Neural cell (in vitro differentiated cells): ENCODE results near the gene HPS4. TPM values are rescaled to one million over a fixed set of nuclear protein-coding genes. Genes with fewer than 3 reads are reported as not detected.

Experiments
- H2AFZ ChIP-seq: fragments of 200-600, 300-800 bp; sonication (generic), shearing (Covaris generic); 2 replicates; pipeline ENCODE4 v1.6.0; 2014; ENCODE audit warnings: low read depth, mild to moderate bottlenecking, antibody characterized with exemption, low read length, moderate library complexity
- H3F3A ChIP-seq: fragments of 200-600 bp; shearing (Covaris generic); 2 replicates; pipeline ENCODE4 v1.6.1; 2016; ENCODE audit warnings: mild to moderate bottlenecking, moderate library complexity, mixed read lengths, antibody characterized with exemption, low read length; ENCODE audit not compliant: insufficient read depth, poor library complexity, severe bottlenecking
- H3K27ac ChIP-seq: fragments of 200-600, 300-800 bp; sonication (generic), shearing (Covaris generic); 2 replicates; pipeline ENCODE4 v1.5.1; 2014; ENCODE audit warnings: mild to moderate bottlenecking, low read length, moderate library complexity
- H3K27me3 ChIP-seq: fragments of 300-800, 200-600 bp; sonication (generic), shearing (Covaris generic); 2 replicates; pipeline ENCODE4 v1.6.0; 2014; ENCODE audit warnings: mild to moderate bottlenecking, low read depth, low read length, moderate library complexity; ENCODE audit not compliant: insufficient read depth
- H3K36me3 ChIP-seq: fragments of 300-800, 200-600 bp; sonication (generic), shearing (Covaris generic); 2 replicates; pipeline ENCODE4 v1.5.1; 2014; ENCODE audit warnings: mild to moderate bottlenecking, antibody characterized with exemption, low read length, moderate library complexity; ENCODE audit not compliant: insufficient read depth
- H3K4me2 ChIP-seq: fragments of 300-800, 200-600 bp; sonication (generic), shearing (Covaris generic); 2 replicates; pipeline ENCODE4 v1.6.0; 2014; ENCODE audit warnings: mild to moderate bottlenecking, low read length
- H3K4me3 ChIP-seq: fragments of 300-800, 200-600 bp; sonication (generic), shearing (Covaris generic); 2 replicates; pipeline ENCODE4 v1.5.1; 2014; ENCODE audit warnings: mild to moderate bottlenecking, low read length, moderate library complexity
- H3K79me2 ChIP-seq: fragments of 200-600 bp; shearing (Covaris generic); replicated peaks from 2 replicates; pipeline ENCODE4 v1.6.0; 2014; ENCODE audit warnings: mild to moderate bottlenecking, low read length, moderate library complexity; ENCODE audit not compliant: insufficient read depth
- H3K9ac ChIP-seq: fragments of 300-800, 200-600 bp; sonication (generic), shearing (Covaris generic); 2 replicates; pipeline ENCODE4 v1.6.1; 2016; ENCODE audit warnings: mild to moderate bottlenecking, low read length, mixed read lengths
- H3K9me2 ChIP-seq: fragments of 200-600 bp; shearing (Covaris generic); 2 replicates; pipeline ENCODE4 v1.6.1; 2016; ENCODE audit warnings: mild to moderate bottlenecking, low read length, mixed read lengths; ENCODE audit not compliant: insufficient read depth
- H3K9me3 ChIP-seq: fragments of 200-600, 300-800 bp; sonication (generic), shearing (Covaris generic); 2 replicates; pipeline ENCODE4 v1.6.1; 2016; ENCODE audit warnings: mild to moderate bottlenecking, mixed run types, low read length, moderate library complexity, mixed read lengths
- H4K20me1 ChIP-seq: fragments of 200-600 bp; shearing (Covaris generic); 2 replicates; pipeline ENCODE4 v1.6.1; 2016; ENCODE audit warnings: mild to moderate bottlenecking, mixed run types; ENCODE audit not compliant: insufficient read depth
- EP300 ChIP-seq: fragments of 450-650 bp; conservative IDR thresholded peaks from 2 replicates; pipeline ENCODE4 v1.6.1; 2014; ENCODE audit warnings: antibody characterized with exemption, mild to moderate bottlenecking, moderate library complexity; ENCODE audit not compliant: poor library complexity, severe bottlenecking
- EZH2 ChIP-seq: fragments of 200-600, 300-800 bp; shearing (Covaris generic), sonication (generic); IDR thresholded peaks from 2 replicates; pipeline ENCODE4 v1.6.1; 2014; ENCODE audit warnings: antibody characterized with exemption, low read length, borderline replicate concordance, mild to moderate bottlenecking; ENCODE audit not compliant: insufficient read depth, poor library complexity, severe bottlenecking
- MXI1 ChIP-seq: fragments of 450-650 bp; conservative IDR thresholded peaks from 2 replicates; pipeline ENCODE4 v1.6.1; 2014; ENCODE audit warnings: antibody characterized with exemption, mild to moderate bottlenecking; ENCODE audit not compliant: poor library complexity, severe bottlenecking
- POLR2AphosphoS5 ChIP-seq: IDR thresholded peaks from 2 replicates; pipeline ENCODE4 v1.6.1; 2012
- RAD21 ChIP-seq: fragments of 450-650 bp; conservative IDR thresholded peaks from 2 replicates; pipeline ENCODE4 v1.6.1; 2014; ENCODE audit warnings: antibody characterized with exemption, mild to moderate bottlenecking, moderate library complexity
- SMC3 ChIP-seq: fragments of 450-650 bp; conservative IDR thresholded peaks from 2 replicates; pipeline ENCODE4 v1.6.1; 2014; ENCODE audit warnings: antibody characterized with exemption, mild to moderate bottlenecking, moderate library complexity; ENCODE audit not compliant: poor library complexity
- TAF1 ChIP-seq: IDR thresholded peaks from 2 replicates; pipeline ENCODE4 v1.6.1; 2012; ENCODE audit warnings: low read depth
- polyA plus RNA-seq: library from polyadenylated mRNA; depleted of rRNA; stranded (reverse); fragments of >200 nt; gene quantifications from 2 replicates; pipeline ENCODE4 v1.2.3, GENCODE V29; 2014
- TF ChIP-seq, protein P1 (sequence below): fragments of 450-650 bp; IDR thresholded peaks from 2 replicates; pipeline ENCODE4 v1.5.1; 2014; ENCODE audit warnings: antibody characterized with exemption, mild to moderate bottlenecking, moderate library complexity; ENCODE audit not compliant: poor library complexity, severe bottlenecking
- TF ChIP-seq, protein P2 (sequence below): IDR thresholded peaks from 2 replicates; pipeline ENCODE4 v1.6.1; 2012; ENCODE audit warnings: borderline replicate concordance

The HPS4 gene
- polyA plus RNA-seq, 1 donor from 2014 or later = 54.1 TPM

DNA sequence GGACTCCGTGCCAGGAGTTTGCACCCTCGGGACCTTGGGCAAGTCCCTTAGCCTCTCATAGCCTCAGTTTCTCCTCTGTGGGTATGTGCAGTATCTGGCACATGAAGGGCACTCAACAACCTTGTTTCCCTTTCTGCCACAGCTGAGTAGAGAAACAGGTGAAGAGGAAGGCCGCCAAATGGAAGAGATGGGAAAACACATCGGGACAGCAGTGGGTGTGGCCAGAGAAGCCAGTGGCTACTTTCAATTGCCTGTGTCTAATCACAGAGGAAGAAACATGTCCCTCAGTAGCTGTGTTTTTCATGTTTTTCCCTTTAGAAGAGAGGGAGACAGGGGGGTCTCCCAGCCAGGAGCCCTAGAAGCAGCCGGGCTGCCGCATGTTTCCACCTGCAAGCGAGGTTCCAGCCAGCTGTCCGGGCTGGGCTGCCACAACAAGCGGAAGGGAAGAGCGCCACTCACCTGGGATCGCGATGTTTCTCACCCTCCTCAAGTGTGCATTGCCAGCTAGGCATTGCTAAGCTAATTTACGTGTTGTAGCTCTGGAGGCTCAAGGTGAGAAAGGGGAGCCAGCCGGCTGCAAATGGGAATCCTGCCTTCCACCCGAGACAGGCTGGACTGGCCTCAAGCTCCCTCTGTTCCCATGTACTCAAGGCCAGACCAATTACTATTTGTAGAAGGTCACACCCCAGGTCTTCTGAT is 37.9 kb downstream of the HPS4 start:
- no peak overlapping the region for H3K27ac ChIP-seq
- H3K9me3 ChIP-seq = no peaks in the 10 kb centered on the region
- no peak overlapping the region for H3K4me3 ChIP-seq
- no peak overlapping the region for H2AFZ ChIP-seq
- H3K4me2 ChIP-seq = no peak overlapping the region
- TF ChIP-seq, protein P1, sequence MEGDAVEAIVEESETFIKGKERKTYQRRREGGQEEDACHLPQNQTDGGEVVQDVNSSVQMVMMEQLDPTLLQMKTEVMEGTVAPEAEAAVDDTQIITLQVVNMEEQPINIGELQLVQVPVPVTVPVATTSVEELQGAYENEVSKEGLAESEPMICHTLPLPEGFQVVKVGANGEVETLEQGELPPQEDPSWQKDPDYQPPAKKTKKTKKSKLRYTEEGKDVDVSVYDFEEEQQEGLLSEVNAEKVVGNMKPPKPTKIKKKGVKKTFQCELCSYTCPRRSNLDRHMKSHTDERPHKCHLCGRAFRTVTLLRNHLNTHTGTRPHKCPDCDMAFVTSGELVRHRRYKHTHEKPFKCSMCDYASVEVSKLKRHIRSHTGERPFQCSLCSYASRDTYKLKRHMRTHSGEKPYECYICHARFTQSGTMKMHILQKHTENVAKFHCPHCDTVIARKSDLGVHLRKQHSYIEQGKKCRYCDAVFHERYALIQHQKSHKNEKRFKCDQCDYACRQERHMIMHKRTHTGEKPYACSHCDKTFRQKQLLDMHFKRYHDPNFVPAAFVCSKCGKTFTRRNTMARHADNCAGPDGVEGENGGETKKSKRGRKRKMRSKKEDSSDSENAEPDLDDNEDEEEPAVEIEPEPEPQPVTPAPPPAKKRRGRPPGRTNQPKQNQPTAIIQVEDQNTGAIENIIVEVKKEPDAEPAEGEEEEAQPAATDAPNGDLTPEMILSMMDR = no peak
- TF ChIP-seq MXI1 = no peak
- TF ChIP-seq EZH2 = no peak
- TF ChIP-seq, protein P2, sequence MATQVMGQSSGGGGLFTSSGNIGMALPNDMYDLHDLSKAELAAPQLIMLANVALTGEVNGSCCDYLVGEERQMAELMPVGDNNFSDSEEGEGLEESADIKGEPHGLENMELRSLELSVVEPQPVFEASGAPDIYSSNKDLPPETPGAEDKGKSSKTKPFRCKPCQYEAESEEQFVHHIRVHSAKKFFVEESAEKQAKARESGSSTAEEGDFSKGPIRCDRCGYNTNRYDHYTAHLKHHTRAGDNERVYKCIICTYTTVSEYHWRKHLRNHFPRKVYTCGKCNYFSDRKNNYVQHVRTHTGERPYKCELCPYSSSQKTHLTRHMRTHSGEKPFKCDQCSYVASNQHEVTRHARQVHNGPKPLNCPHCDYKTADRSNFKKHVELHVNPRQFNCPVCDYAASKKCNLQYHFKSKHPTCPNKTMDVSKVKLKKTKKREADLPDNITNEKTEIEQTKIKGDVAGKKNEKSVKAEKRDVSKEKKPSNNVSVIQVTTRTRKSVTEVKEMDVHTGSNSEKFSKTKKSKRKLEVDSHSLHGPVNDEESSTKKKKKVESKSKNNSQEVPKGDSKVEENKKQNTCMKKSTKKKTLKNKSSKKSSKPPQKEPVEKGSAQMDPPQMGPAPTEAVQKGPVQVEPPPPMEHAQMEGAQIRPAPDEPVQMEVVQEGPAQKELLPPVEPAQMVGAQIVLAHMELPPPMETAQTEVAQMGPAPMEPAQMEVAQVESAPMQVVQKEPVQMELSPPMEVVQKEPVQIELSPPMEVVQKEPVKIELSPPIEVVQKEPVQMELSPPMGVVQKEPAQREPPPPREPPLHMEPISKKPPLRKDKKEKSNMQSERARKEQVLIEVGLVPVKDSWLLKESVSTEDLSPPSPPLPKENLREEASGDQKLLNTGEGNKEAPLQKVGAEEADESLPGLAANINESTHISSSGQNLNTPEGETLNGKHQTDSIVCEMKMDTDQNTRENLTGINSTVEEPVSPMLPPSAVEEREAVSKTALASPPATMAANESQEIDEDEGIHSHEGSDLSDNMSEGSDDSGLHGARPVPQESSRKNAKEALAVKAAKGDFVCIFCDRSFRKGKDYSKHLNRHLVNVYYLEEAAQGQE = no peak
- no peak for TF ChIP-seq SMC3
- no peak for TF ChIP-seq TAF1
- no peak for TF ChIP-seq RAD21
- no peak for TF ChIP-seq EP300
- TF ChIP-seq POLR2AphosphoS5 = no peak
- no peaks in the 10 kb centered on the region for H3F3A ChIP-seq
- no peaks in the 10 kb centered on the region for H3K27me3 ChIP-seq
- no peaks in the 10 kb centered on the region for H3K79me2 ChIP-seq
- H3K36me3 ChIP-seq = no peaks in the 10 kb centered on the region
- no peaks in the 10 kb centered on the region for H4K20me1 ChIP-seq
- H3K9ac ChIP-seq = no peak overlapping the region
- H3K9me2 ChIP-seq = no peaks in the 10 kb centered on the region

DNA sequence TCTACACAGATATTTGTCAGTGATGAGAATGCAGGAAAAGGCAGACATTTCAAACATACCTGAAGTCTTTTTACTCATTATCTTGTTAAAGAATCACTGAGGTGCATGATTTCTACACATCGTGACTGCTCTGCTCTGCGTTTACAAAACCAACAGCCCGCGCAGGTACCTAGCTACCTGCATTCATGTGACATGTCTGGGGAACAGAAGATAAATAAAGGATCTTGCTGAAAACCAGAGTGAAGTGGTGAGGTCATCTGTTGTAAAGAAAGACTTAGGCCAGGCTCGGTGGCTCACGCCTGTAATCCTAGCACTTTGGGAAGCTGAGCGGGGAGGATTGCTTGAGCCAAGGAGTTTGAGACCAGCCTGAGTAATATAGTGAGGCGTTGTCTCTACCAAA is 38.8 kb downstream of the HPS4 start:
- H3K4me2 ChIP-seq = no peak overlapping the region
- H3K9ac ChIP-seq = no peak overlapping the region
- H3K27me3 ChIP-seq = no peaks in the 10 kb centered on the region
- H3F3A ChIP-seq = no peaks in the 10 kb centered on the region
- no peak overlapping the region for H3K27ac ChIP-seq
- H3K4me3 ChIP-seq = no peak overlapping the region
- no peaks in the 10 kb centered on the region for H4K20me1 ChIP-seq
- H3K9me2 ChIP-seq = no peaks in the 10 kb centered on the region
- H2AFZ ChIP-seq = no peak overlapping the region
- no peaks in the 10 kb centered on the region for H3K79me2 ChIP-seq
- H3K36me3 ChIP-seq = no peaks in the 10 kb centered on the region
- TF ChIP-seq POLR2AphosphoS5 (no peak), EZH2 (no peak), SMC3 (no peak), MXI1 (no peak), EP300 (no peak), RAD21 (no peak), TAF1 (no peak)
- TF ChIP-seq, protein P1 = no peak
- TF ChIP-seq, protein P2 = no peak
- no peaks in the 10 kb centered on the region for H3K9me3 ChIP-seq
